Vagina (tissue), 2 donors: ENCODE data around the gene ELANE.

Source experiments
- POLR2A ChIP-seq, 2 donors: fragments of 450-650 bp; IDR thresholded peaks; one replicate each; pipeline ENCODE4 v1.6.1; 2017; ENCODE audit warnings: antibody characterized with exemption in 2 of 2, mild to moderate bottlenecking in 2 of 2, moderate library complexity in 2 of 2
- POLR2AphosphoS5 ChIP-seq, 2 donors: sonication (generic); formaldehyde crosslinking; IDR thresholded peaks; one replicate each; pipeline ENCODE4 v1.9.0; 2017; ENCODE audit warnings: antibody characterized with exemption in 2 of 2, mild to moderate bottlenecking in 2 of 2, low read depth in 1 of 2; ENCODE audit not compliant: insufficient read depth in 1 of 2
- TF ChIP-seq, protein P1 (sequence below), 3 experiments: fragments of 450-650 bp in 2 of 3; fragments of 200-600 bp in 1 of 3; sonication (generic) in 1 of 3; IDR thresholded peaks; one replicate each; pipeline ENCODE4 v1.5.1; 2017 to 2019; ENCODE audit warnings: antibody characterized with exemption in 3 of 3, mild to moderate bottlenecking in 2 of 3, moderate library complexity in 2 of 3

DNA sequence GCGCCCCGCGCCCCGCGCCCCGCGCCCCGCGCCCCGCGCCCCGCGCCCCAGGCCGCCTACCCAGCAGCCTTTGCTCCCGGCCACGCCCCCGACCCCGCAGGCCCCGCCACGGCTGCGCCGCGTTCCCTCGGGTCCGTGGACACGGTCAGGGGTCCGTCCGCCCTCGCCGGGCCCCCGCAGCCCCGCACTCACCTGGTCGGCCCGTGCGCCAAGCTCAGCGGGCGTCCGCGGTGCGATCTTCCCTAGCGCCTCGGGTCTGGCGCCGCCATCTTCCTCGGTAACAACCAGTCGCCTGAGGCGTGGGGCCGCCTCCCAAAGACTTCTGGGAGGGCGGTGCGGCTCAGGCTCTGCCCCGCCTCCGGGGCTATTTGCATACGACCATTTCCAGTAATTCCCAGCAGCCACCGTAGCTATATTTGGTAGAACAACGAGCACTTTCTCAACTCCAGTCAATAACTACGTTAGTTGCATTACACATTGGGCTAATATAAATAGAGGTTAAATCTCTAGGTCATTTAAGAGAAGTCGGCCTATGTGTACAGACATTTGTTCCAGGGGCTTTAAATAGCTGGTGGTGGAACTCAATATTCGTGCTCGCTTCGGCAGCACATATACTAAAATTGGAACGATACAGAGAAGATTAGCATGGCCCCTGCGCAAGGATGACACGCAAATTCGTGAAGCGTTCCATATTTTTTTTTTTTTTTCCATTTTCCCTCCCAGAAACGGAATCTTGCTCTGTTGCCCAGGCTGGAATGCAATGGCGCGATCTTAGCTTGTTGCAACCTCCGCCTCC lies 41.0 kb downstream of the ELANE start, which contains the start of the genes MED16 and RNU6-9:
- TF ChIP-seq, protein P1, sequence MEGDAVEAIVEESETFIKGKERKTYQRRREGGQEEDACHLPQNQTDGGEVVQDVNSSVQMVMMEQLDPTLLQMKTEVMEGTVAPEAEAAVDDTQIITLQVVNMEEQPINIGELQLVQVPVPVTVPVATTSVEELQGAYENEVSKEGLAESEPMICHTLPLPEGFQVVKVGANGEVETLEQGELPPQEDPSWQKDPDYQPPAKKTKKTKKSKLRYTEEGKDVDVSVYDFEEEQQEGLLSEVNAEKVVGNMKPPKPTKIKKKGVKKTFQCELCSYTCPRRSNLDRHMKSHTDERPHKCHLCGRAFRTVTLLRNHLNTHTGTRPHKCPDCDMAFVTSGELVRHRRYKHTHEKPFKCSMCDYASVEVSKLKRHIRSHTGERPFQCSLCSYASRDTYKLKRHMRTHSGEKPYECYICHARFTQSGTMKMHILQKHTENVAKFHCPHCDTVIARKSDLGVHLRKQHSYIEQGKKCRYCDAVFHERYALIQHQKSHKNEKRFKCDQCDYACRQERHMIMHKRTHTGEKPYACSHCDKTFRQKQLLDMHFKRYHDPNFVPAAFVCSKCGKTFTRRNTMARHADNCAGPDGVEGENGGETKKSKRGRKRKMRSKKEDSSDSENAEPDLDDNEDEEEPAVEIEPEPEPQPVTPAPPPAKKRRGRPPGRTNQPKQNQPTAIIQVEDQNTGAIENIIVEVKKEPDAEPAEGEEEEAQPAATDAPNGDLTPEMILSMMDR (IDR thresholded peaks at IDR 0.05): no peak
- TF ChIP-seq POLR2AphosphoS5 (IDR thresholded peaks at IDR 0.05; ENCODE audit: insufficient read depth in 1 of 2, low read depth in 1 of 2) (peak; percentile 88 to 95), POLR2A (IDR thresholded peaks at IDR 0.05) (peak in 1 of 2 donors; percentile 60)
